HepG2 (cell line): Measurements from ENCODE around the gene ZCCHC3. TPM values are rescaled to one million over a fixed set of nuclear protein-coding genes. Genes with fewer than 3 reads are reported as not detected.

ENCODE experiments used
- AKAP8 ChIP-seq: sonication (generic); formaldehyde crosslinking; IDR thresholded peaks from 2 replicates; pipeline ENCODE4 v1.5.1; 2020; ENCODE audit warnings: mild to moderate bottlenecking, missing genetic modification reagents
- GMEB2 ChIP-seq: IDR thresholded peaks from 2 replicates; pipeline ENCODE4 v1.6.1; 2016; ENCODE audit warnings: missing biosample characterization, missing genetic modification reagents, low read depth
- NFAT5 ChIP-seq: sonication (generic); formaldehyde crosslinking; IDR thresholded peaks from 2 replicates; pipeline ENCODE4 v1.4.0; 2020; ENCODE audit warnings: missing genetic modification reagents
- ONECUT2 ChIP-seq: sonication (generic); formaldehyde crosslinking; IDR thresholded peaks from 2 replicates; pipeline ENCODE4 v1.4.0; 2020; ENCODE audit warnings: missing genetic modification reagents
- PRDM4 ChIP-seq: sonication (generic); formaldehyde crosslinking; IDR thresholded peaks from 2 replicates; pipeline ENCODE4 v1.9.0; 2021; ENCODE audit warnings: missing genetic modification reagents, borderline replicate concordance
- TMF1 ChIP-seq: sonication (generic); formaldehyde crosslinking; IDR thresholded peaks from 2 replicates; pipeline ENCODE4 v1.8.1; 2022; ENCODE audit warnings: low read depth, missing genetic modification reagents
- ZBTB14 ChIP-seq: sonication (generic); formaldehyde crosslinking; IDR thresholded peaks from 2 replicates; pipeline ENCODE4 v1.4.0; 2020; ENCODE audit warnings: missing genetic modification reagents
- ZBTB49 ChIP-seq: sonication (generic); formaldehyde crosslinking; IDR thresholded peaks from 2 replicates; pipeline ENCODE4 v1.4.0; 2020; ENCODE audit warnings: missing genetic modification reagents, borderline replicate concordance
- ZFP91 ChIP-seq: sonication (generic); formaldehyde crosslinking; IDR thresholded peaks from 2 replicates; pipeline ENCODE4 v1.9.0; 2022; ENCODE audit warnings: missing genetic modification reagents, mild to moderate bottlenecking, borderline replicate concordance
- ZNF12 ChIP-seq: sonication (generic); formaldehyde crosslinking; IDR thresholded peaks from 2 replicates; pipeline ENCODE4 v1.5.0; 2020; ENCODE audit warnings: missing genetic modification reagents
- ZNF451 ChIP-seq: sonication (generic); formaldehyde crosslinking; IDR thresholded peaks from 2 replicates; pipeline ENCODE4 v1.5.0; 2020; ENCODE audit warnings: mild to moderate bottlenecking, missing genetic modification reagents
- ZNF782 ChIP-seq: sonication (generic); formaldehyde crosslinking; IDR thresholded peaks from 2 replicates; pipeline ENCODE4 v1.4.0; 2020; ENCODE audit warnings: missing genetic modification reagents, mild to moderate bottlenecking, borderline replicate concordance
- polyA plus RNA-seq, 8 experiments: library from polyadenylated mRNA; depleted of rRNA in 3 of 8; stranded (reverse) in 7 of 8; unstranded in 1 of 8; fragments of >200 nt; fragmentation: Illumina TruSeq in 4 of 8; extraction: Trizol in 4 of 8; gene quantifications; 2 replicates each; pipeline versions ENCODE4 v1.2.1 to v1.2.3, GENCODE V29; 2011 to 2016; ENCODE audit warnings: low read depth in 4 of 8, missing spikeins in 1 of 8, mixed read lengths in 1 of 8; ENCODE audit not compliant: insufficient read depth in 1 of 8
- total RNA-seq, 5 experiments: library from RNA; depleted of rRNA; stranded (reverse); fragments of >200 nt; fragmentation: Illumina TruSeq; extraction: Trizol; gene quantifications; 2 replicates each; pipeline ENCODE4 v1.2.3, GENCODE V29; 2016; ENCODE audit warnings: low read depth in 1 of 5

ZCCHC3 gene
- total and polyA plus RNA-seq, 2 of the 13 experiments (the other 11 are each of a cell fraction or from before 2014, with no cell fraction given) = 46.6 to 63.0 TPM

- peak; percentile 34; the same call in 1 of the 2 replicates for TF ChIP-seq ZBTB49
- no peak for TF ChIP-seq PRDM4 (CRISPR knock-in tag)
- TF ChIP-seq NFAT5 (CRISPR knock-in tag) = no peak
- no peak for TF ChIP-seq ZNF782 (CRISPR knock-in tag)
- no peak for TF ChIP-seq GMEB2 (CRISPR knock-in tag)
- peak; percentile 53; the same call in 1 of the 2 replicates for TF ChIP-seq TMF1 (CRISPR knock-in tag)
- 0 out of 2 replicates have a peak, but pooled peaks have one; percentile 11 for TF ChIP-seq ZNF12 (CRISPR knock-in tag)
- TF ChIP-seq ZFP91 (CRISPR knock-in tag) = peak; percentile 40; the same call in 1 of the 2 replicates
- TF ChIP-seq ONECUT2 (CRISPR knock-in tag) = peak; percentile 49; the same call in 1 of the 2 replicates
- TF ChIP-seq ZNF451 = peak; percentile 26; the same call in 1 of the 2 replicates
- TF ChIP-seq ZBTB14 (CRISPR knock-in tag) = no peak
- no peak for TF ChIP-seq AKAP8 (CRISPR knock-in tag)
Observed at GRCh38 chr20:290084-290831, 7.1 kb upstream of the ZCCHC3 start, which contains the start of gene C20orf96 (continued).
